GM21529 (cell line): ENCODE data around the gene GRAMD1B.
"Not testable (repeated sequence)": the region's sequence is repeated elsewhere in the genome, so short reads cannot be mapped to it uniquely, and the experiment has no call there.

ENCODE experiments used
- ATAC-seq: cut with Tn5 transposase; IDR thresholded peaks from one replicate; pipeline ENCODE4 v1.9.1; 2021; ENCODE audit not compliant: unreplicated experiment

GRAMD1B gene

GRCh38 chr11:123505546-123506299, 75.7 kb downstream of the GRAMD1B start:
- peak; percentile 74 for ATAC-seq

- ATAC-seq: no peak
These were observed 77.0 kb downstream of the GRAMD1B start for GRCh38 chr11:123507043-123507442.

- ATAC-seq: no peak
These were observed 79.9 kb downstream of the GRAMD1B start for GRCh38 chr11:123509737-123510578.

GRCh38 chr11:123510579-123510905, 80.5 kb downstream of the GRAMD1B start:
- ATAC-seq: no peak

GRCh38 chr11:123511037-123511870, 81.2 kb downstream of the GRAMD1B start:
- ATAC-seq: peak; percentile 91

- ATAC-seq: not testable (repeated sequence)
These were observed 83.2 kb downstream of the GRAMD1B start for GRCh38 chr11:123513309-123513708.

- no peak for ATAC-seq
These were observed 86.2 kb downstream of the GRAMD1B start for GRCh38 chr11:123516238-123516637.

- ATAC-seq: peak; percentile 63
These were observed 87.7 kb downstream of the GRAMD1B start for GRCh38 chr11:123517559-123518364.

GRCh38 chr11:123518496-123519054, 88.5 kb downstream of the GRAMD1B start:
- no peak for ATAC-seq

GRCh38 chr11:123519055-123519796, 89.2 kb downstream of the GRAMD1B start:
- no peak for ATAC-seq

- ATAC-seq: no peak
These were observed 89.7 kb downstream of the GRAMD1B start for GRCh38 chr11:123519797-123520193.

- ATAC-seq: not testable (repeated sequence)
These were observed 90.4 kb downstream of the GRAMD1B start for GRCh38 chr11:123520476-123520875.

- no peak for ATAC-seq
These were observed 90.9 kb downstream of the GRAMD1B start for GRCh38 chr11:123521001-123521400.

GRCh38 chr11:123521930-123522329, 91.9 kb downstream of the GRAMD1B start:
- no peak for ATAC-seq

- ATAC-seq: no peak
These were observed 93.5 kb downstream of the GRAMD1B start for GRCh38 chr11:123523539-123523938.

GRCh38 chr11:123525097-123525496, 95.0 kb downstream of the GRAMD1B start:
- no peak for ATAC-seq

- no peak for ATAC-seq
These were observed 95.4 kb downstream of the GRAMD1B start for GRCh38 chr11:123525511-123525918.

- ATAC-seq: no peak
These were observed 96.1 kb downstream of the GRAMD1B start for GRCh38 chr11:123526027-123526805.

- ATAC-seq: no peak
These were observed 96.8 kb downstream of the GRAMD1B start for GRCh38 chr11:123526918-123527317.
